Measurements from ENCODE around the gene TICRR.

Gene TICRR

DNA sequence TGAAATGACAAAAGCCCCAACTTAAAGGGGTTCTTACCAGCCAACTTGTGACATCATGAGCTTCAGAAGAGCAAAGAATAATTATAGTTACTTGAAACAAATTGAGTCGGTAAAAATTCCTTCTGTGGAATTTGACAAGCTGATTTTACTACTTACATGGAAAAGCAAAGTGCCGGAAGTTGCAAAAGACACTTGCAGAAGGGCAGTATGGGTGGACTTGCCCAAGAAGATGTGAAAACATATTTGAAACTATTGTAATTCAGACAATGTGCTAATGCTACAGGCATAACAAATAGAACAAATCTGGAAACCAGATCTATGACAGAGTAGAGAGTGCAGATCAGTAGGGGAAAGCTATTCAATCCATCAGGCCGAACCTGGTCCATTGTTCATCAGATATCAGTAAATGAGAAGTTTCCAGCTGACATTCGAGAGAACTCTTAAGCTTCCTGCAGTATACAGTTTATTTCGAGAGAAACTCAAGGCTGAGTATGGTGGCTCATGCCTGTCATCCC is 82.5 kb downstream of the TICRR start:
- no peak for DNase-seq

DNA sequence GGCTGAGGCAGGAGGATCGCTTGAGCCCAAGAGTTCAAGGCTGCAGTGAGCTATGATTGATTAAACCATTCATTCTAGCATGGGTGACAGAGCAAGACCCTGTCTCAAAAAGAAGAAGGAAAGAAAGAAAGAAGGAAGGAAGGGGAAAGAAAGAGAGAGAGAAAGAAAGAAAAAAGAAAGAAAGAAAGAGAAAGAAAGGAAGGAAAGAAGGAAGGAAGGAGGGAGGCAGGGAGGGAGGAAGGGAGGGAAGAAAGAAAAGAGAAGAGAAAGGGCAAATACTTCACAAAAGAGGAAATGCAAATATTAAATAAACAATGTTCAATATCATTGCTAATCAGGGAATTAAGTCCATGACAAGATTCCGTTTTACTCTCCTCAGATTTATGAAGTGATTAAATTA is 84.0 kb downstream of the TICRR start:
- no peak for DNase-seq

DNA sequence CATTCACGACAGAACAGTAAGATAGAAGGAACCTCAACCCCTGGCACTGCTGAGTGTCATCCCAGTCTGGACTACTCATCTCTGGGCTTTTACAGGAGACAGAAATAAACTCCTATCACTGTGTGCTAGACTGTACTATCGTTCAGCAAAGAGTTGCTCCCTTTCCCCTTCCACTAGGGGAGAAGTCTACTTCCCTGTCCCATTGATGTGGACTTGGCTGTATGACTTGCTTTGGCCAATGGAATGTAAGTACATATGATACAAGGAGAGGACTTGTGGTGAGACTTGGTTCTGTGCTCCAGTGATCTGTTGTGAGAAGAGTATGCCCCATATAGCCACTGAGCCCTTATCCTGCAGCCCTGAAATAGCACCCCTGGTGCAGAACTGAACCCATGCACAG is 85.3 kb downstream of the TICRR start:
- DNase-seq, result no peak

DNA sequence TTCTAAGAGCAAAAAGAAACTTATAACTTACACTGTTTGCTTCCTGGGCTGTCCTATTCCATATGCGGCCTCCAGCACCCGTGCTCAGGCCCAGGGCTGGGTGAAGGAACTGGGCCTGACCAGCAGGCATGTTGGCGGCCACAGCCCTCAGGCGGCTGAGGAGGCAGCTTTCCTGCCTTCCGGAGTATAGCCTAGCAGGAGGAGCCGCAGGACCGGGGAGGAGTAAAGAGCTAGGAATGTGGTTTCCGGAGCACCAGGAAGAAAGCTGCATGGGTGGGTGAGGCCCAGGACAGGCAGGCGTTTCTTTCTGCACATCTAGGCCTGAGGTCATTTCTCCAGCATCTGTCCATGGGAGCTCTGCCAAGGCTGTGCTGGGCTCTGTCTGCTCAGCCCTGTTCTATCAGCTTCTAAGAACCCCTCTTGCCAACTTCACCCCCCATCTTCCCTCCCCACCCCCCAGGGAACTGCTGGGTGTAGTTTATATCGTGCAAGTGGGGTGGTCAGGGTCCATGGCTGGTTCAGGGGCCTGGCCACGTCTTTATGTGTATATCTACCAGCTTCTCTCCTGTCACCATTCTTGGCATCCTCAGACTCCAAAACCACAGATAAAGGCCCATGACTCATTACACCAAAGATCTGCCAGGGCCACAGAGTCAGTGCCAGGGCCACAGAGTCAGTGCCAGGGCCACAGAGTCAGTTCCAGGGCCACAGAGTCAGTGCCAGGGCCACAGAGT is 87.8 kb downstream of the TICRR start:
- no peak for DNase-seq

DNA sequence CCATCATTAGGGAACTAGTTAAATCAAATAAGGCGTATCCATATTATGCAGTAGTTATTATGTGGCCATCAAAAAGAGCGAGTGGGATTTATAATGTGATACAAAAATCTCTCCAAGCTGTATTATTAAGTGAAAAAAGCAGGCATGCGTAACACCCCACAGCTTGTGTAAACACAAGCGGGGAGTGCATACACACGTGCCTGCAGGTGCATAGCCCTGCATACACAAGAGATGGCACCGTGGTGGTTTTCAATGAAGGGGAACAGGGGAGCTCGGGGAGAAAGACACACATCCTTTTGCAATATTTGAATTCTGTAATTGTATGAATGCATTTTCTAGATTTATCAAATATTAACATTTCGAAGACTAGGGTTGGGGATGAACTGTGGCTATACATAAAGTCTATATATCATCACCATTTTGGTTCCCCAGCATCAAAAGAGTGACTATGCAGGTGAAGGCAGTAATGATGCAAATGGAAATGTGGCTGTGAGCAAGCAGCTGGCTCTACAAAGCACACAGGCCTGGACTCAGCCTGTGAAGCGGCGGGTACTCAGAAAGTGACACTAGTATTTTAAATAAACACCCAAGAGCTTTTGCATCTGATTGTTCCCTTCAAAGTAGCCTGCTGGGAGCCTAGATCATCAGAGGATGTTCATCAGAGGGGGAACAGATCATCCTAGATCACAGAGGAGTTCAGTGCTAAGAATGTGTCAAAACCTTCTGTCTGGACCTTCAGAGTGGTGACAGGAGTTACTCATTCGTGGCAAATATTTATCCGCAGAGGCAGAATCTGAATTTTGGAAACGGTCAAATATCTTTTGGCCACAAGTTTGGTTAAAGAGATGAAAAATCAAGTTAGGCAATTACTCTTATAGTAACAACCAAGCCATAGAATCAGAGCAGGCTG is 89.4 kb downstream of the TICRR start:
- no peak for DNase-seq

DNA sequence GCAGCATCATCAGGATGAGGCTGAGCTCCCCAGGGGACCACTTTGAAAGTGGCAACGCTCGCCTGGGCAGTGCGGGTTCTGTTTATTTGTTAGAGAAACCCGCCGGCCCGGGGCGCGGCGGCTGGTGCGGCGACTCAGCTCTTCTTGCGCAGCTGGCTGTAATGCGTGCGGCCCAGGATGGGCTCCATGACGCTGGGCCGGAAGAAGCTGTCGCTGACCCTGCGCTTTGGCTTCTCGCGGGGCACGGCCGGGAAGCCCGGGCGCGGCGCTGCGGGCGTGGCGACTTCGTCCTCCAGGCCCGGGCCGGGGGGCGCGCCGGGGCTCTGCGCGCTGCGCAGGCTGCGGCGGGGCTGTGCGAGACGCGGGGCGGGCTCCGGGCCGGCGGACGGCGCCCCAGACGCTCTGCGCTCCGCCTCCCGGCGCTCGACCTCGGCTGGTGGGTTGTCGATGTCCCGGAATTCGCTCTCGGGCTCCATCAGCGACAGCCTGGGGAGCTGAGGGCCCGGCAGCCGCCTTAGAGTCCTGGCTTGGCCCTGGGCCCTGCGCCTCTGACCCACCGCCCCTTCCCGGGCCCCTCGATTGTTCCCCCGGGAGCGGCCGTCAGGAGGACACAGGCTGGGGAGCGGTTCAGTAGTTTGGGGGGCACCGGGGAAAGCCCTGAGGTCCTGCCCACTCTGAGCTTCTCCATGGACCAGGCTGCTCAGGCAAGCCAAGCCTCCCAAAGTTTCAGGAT is 90.3 kb downstream of the TICRR start:
- no peak for DNase-seq

DNA sequence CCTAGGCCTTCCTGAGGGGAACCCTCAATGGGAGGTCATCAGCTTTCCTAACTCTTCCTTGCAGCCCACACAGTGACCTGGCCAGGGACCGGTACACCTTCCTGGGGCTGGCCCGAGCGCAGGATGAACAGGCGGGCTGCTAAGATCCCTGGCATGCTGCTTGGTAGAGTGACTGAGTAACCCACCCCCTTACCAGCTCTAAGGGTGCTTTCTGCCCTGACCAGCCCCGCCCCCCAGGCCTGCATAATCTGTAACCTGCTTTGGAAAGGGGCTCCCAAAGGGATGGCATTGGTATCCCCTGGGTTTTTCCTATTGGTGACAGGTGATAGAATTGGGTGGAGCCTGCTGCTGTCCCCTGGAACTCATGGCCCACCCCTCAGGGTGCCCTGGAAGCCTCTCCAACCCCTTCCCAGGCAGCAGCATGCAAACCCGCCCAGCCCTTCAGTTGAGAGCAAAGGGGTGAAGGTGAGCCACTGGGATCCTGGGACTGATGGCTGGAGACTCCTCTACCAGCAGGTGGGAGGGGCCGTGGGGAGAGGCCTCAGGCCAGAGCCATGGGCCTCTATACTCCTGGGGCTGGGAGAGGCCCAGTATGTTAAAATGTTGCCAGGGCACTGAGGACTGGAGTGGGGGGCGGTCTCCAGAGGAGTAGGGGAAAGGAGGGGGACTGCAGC is 91.1 kb downstream of the TICRR start:
- DNase-seq, result no peak

DNA sequence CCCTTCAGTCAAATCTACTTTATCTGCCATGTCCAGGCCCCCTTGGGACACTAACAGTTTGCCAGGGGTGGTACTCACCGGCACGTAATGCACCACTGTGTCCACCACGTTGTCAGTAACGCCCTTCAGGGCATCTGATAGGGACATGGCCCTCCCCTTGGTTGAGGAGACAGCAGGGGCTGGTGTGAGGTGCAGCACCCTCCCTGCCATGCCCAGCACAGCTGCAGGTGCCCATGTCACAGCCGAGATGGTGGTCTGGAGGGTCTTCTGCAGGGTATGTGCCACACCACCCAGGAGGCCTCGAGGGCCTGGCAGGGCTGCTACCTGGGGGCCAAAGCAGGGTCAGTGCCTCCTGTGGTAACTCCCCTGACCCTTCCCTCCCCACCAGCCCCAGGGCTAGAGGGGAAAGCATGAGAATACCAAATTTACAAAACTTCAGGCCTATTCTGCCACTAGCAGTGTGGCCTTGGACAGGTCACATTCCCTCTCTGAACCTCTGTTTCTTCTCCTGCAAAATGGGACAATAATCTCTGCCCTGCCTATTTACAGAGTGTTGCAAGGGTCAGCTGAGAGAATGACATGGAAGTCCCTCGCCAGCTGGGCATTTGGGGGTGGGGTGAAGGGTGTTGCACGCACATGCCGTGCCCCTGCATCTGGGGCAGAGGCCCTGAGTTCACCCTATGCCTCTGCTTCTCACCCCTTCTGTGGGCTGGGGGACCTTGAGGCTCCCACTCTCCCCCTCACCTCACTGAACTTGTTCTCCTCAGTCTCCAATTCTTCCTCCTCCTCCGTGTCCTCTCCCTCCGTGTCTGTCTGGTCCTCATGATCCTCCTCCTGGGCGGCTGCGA is 91.8 kb downstream of the TICRR start:
- DNase-seq, result no peak

DNA sequence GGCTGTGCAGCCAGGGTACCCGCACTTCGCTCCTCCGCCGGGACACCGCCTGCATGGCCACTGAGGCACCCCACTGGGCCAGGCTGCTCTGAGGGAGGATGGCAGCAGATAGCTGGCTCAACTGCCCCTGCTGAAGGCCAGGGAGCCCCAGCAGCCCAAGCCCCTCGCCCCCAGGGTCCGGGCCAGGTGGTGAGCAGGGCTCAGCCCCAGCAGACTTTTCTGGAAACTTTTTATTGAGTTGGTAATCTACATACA is 92.4 kb downstream of the TICRR start:
- no peak for DNase-seq

DNA sequence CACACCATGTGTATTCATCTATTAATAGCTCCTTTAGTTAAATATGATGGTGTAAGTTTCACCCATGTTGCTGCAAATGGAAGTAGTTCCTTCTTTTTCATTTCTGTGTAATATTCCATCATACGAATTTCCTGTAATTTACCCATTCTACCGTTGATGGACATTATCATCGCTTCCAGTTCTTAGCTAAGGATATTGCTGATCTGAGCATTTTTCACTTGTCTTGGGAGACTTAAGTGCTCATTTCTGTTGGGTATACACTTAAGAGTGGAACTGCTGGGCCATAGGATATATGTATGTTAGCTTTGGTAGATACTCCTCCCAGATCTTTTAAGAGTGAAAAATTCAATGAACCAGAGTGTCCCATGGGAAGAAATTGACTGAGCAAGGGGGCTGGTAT is 92.9 kb downstream of the TICRR start:
- no peak for DNase-seq

DNA sequence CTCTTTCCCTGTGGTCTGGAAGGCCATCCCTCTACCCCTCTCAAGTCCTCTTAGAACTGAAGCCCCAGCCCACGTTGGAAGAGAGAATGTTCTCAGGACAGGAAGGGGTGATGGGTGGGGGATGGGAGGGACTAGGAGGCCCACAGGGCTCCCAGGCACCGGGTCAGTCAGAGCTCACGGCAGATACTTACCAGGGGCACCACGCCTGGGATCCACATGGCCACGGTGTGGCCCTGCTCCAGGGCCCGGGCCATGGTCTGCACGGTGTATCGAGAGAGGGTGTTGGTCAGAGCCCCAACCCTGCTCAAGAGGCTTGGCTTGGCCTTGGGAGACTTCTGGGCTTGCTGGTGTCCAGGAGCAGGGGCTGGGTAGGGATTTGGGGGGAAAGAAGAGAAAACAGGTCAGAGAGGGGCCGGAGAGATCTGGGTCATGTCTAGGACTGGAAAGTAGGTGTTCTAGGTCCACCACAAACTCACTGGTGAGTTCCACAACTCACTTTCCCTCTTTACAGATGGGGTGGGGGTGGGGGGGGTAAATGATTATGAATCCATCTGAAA is 94.1 kb downstream of the TICRR start:
- no peak for DNase-seq

DNA sequence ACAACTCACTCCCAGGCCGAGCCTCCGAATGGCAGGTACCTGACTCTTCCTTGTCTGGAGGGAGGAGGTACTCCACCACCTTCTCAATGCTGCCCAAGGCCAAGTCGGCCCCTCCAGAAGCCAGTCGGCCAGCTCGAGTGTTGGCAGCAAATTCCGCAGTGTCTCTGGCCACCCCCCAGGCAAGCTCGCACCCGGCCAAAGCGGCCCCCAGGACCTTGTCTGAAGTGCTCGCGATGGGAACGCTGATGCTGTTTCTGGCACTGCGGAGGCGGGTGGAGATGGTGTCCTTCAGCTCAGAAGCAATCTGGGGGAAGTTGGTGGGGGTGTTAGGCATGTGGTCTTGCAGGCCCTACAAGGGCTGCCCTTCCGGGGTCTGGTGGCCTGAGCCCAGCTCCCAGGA is 94.7 kb downstream of the TICRR start:
- DNase-seq, result no peak

DNA sequence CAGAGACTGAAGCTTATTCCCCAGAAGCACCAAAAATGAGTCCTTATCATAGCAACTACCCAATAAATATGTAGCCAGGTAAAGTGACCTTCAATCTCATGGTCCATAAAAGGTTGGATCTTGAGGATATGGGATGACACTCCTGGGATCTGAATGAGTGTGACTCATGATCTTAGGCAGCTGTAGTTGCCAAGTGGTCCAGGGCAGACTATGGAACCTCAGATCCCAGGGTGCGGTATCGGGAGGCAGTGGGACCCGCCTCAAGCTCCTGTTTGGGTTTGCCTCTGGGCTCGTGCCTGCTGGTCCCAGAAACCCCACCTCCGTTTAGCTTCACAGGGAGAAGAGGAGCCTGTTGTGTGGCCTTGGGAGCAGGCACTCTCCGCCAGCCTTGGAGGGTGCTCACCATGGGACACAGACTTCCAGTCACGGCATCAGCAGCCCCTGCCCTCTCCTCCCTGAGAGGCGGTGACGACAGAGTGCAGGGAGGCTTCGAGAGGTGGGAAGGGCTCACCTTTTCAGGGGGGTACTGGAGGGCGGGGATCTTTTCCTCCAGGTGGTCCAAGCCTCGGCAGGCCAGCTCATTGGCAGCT is 95.8 kb downstream of the TICRR start:
- DNase-seq, result no peak

DNA sequence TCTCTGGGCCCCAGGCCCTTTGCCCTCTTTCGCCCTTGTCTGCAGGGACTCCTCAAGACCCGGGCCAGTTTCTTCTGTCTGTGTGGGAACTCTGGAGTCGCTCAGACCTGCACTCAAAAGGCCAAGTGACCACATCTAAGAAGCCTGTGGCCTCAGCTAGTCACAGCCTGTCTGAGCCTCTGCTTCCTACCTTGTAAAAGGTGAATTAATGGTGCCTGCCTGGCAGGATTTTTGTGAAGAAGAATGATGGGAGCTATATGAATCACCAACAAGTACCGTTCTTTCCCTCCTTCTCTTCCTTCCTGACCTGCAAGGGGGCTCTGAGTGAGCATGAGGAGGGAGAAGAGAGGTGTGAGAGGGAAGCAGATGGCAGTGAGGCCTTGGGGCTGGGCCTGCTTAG is 96.4 kb downstream of the TICRR start:
- DNase-seq, result no peak

DNA sequence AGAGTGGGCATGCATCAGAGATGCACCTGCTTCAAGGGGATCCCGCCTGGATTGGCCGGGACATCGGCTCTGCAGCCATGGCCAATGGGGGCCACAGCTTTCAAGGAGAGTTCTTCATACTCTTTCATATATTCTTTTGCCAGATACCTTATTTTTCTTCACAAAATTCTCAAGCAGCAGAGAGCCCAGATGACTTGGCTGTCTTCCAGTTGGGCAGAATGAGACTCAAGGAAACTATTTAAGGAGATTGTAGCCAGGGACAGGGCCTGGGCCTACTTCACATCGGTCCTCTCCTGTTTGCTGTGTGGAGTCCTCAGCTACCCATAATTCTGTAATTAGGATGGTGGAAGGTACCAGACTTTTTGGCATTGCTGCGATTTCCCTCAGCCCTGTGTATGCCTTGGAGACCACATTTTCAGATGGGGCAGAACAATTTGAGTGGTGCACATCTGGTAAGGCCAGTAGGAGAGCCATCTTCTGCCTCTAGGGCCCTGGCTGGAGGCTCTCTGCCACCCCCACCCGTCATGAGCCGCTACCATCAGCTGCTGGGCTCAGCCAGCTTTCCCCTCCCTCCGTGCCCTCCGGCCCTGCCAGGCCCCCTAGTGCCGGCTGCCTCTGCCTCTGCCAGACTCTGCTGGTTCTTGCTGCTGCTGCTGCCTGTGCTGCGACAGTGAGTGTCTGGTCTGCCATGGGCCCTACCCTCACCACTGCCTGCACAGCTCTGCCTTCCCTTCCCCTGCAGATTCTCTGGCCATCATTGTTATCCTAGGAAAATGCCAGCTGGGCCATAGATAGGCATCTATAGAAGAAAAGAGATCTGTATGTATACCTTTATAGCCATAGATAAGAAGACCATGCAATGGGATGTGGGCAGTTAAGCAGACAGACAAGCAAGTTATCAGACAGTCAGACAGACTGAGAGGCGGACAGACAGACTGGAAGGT is 97.2 kb downstream of the TICRR start:
- DNase-seq, result no peak

DNA sequence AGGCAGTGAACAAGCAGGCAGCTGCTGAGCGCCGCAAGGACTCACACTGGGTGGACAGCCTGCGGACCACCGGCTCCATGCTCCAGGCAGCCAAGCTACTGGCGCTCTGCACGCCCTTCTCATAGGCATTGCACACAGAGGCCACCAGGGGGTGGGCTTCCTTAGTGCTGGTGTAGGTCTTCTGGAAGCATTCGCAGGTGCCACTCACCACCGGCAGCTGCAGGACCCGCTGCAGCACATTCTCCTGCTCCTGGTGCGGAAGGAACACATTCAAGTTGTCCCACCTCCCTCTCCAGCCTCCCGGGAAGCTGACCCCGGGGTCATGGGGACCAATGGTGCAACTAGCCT is 97.9 kb downstream of the TICRR start:
- DNase-seq, result peak; percentile 12

DNA sequence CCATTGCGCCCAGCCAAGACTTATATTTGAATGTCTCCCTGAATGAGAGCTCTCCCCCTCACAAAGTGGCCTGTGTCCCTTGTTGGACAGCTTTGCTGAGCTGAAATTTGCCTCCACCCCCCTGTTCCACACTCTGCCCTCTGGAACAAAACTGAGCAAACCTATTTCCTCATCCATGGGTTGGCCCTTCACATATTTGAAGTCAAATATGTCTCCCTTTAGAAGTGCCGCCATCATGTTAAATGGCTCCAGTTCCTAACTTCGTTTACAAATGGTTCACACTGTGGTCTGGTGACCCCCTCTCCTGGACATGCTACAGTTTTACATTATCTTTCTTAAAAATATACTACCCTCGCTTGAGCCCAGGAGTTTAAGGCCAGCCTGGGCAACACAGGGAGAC is 99.3 kb downstream of the TICRR start:
- DNase-seq, result no peak

DNA sequence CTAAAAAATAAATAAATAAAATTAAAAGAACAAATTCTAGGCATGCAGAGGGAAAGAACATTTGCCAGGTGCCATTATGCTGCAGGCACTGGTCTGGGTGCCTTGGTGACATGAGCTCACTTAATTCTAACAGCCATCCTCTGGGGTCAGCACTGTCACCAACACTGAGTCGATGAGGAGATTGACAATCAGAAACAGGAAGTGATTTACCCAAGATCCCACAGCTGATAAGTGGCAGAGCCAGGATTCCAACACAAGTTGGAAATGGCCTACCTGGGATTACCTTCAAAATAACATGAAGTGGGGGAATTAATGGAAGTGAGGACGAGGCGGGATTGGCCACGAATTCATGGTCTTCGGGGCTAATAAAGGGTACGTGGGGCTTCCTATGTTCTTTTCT is 100.3 kb downstream of the TICRR start:
- DNase-seq, result no peak

DNA sequence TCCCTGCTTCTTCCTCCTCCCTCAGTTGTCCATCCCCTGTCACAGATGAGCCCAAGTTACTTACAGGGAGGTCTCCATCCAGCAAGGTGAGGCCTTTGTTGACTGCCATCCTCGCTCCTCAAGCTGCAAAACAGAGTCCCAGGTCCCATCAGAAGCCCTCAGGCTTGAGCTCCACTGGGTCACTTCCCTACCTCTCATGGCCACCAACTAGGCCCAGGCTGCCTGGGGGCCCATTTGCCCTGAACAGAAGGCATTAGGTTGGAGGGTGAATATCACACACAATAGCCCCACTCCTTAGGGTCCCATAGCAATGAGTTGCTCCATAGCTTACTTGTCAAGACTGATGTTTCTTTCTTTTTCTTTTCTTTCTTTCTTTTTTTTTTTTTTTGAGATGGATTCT is 102.1 kb downstream of the TICRR start:
- DNase-seq, result no peak
